Thyroid gland (tissue), 4 donors: Measurements from ENCODE around the gene TMEM158. TPM values are rescaled to one million over a fixed set of nuclear protein-coding genes. Genes with fewer than 3 reads are reported as not detected.

Source experiments
- DNase-seq, 2 donors: peaks; one replicate each; pipeline ENCODE4 v3.0.0-alpha.2; 2019
- H3K27ac ChIP-seq, 3 donors: fragments of 200-600 bp; sonication (generic); 1 replicate in 2 of 3; 2 replicates in 1 of 3; pipeline ENCODE4 v1.5.1; 2016 to 2019; ENCODE audit warnings: mild to moderate bottlenecking in 1 of 3, moderate library complexity in 1 of 3
- H3K27me3 ChIP-seq: fragments of 200-600 bp; sonication (generic); one replicate; pipeline ENCODE4 v1.5.1; 2019
- H3K36me3 ChIP-seq, 2 donors: fragments of 200-600 bp; sonication (generic); one replicate each; pipeline ENCODE4 v1.5.1; 2016 to 2019
- H3K4me1 ChIP-seq, 2 donors: fragments of 200-600 bp; sonication (generic); one replicate each; pipeline ENCODE4 v1.5.1; 2017 to 2019
- H3K4me3 ChIP-seq, 3 donors: fragments of 200-600 bp; sonication (generic); replicated peaks in 1 of 3; 1 replicate in 2 of 3; 2 replicates in 1 of 3; pipeline ENCODE4 v1.5.1; 2016; ENCODE audit warnings: mild to moderate bottlenecking in 1 of 3
- H3K9me3 ChIP-seq: fragments of 200-600 bp; sonication (generic); one replicate; pipeline ENCODE4 v1.5.1; 2017
- POLR2A ChIP-seq, 2 donors: fragments of 450-650 bp; IDR thresholded peaks; one replicate each; pipeline ENCODE4 v1.6.1; 2017; ENCODE audit warnings: antibody characterized with exemption in 2 of 2, mild to moderate bottlenecking in 2 of 2, moderate library complexity in 1 of 2
- WGBS, 2 donors: methylation state at CpG; one replicate each; pipeline ENCODE4 v1.1.5; 2017; 5-methylcytosine and 5-hydroxymethylcytosine counted together
- intact Hi-C: fragments of 100-400 bp; cut with DNase I; formaldehyde crosslinking; loops from one replicate; pipeline ENCODE4 v1.15.1; 2023
- total RNA-seq, 4 donors: library from RNA; depleted of rRNA; stranded (reverse); fragments of >200 nt; gene quantifications; one replicate each; pipeline ENCODE4 v1.2.3, GENCODE V29; 2016
- TF ChIP-seq, protein P1 (sequence below), 6 experiments: fragments of 200-600 bp in 3 of 6; fragments of 450-650 bp in 3 of 6; sonication (generic) in 3 of 6; IDR thresholded peaks; one replicate each; pipeline ENCODE4 v1.5.1; 2016 to 2019; ENCODE audit warnings: antibody characterized with exemption in 6 of 6, mild to moderate bottlenecking in 2 of 6, inconsistent platforms in 1 of 6, moderate library complexity in 1 of 6

TMEM158 gene
- total RNA-seq, 4 donors from 2014 or later = 0.40 to 0.78 TPM; not detected in 2

DNA sequence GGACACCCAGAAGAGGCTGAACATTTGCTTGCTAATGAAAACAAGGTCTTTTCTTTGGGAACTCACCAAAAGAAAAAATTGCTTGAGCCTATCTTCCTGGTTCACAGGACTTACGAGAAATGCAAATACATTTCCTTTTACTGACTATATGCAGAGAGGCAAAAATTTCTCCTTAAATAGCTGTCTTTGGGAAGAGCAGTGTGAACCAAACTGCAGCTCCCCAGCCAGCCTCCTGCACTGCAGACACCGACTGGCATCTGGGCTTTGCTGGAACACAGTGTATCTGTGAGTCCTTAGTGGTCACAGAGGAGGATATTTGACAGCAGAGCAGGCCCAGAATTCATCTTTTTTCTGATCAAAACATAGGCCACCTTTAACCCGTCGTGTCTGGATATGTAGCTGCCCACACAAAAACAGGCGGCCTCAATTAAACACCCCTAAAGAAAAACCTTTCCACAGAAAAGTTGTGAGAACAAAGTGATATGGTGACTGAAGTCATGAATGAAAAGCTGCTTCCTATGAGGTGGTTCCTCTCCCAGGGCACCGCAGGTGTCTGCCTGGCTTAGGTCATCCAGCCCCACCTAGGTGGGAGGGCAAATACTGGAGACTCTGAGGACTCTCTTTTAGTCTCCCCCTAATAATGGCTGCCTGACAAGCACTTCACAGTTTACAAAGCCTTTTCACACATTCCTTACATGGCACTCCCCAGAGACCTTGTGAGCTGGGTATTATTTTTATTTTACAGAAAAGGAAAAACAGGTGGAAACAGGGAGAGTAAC lies 46.1 kb upstream of the TMEM158 start:
- Histone ChIP-seq H3K9me3 (no peaks in the 10 kb centered on the region), H3K36me3 (no peaks in the 10 kb centered on the region), H3K4me1 (no peaks in the 10 kb centered on the region), H3K27ac (no peak overlapping the region), H3K4me3 (no peak overlapping the region), H3K27me3 (no peaks in the 10 kb centered on the region)
- TF ChIP-seq, protein P1, sequence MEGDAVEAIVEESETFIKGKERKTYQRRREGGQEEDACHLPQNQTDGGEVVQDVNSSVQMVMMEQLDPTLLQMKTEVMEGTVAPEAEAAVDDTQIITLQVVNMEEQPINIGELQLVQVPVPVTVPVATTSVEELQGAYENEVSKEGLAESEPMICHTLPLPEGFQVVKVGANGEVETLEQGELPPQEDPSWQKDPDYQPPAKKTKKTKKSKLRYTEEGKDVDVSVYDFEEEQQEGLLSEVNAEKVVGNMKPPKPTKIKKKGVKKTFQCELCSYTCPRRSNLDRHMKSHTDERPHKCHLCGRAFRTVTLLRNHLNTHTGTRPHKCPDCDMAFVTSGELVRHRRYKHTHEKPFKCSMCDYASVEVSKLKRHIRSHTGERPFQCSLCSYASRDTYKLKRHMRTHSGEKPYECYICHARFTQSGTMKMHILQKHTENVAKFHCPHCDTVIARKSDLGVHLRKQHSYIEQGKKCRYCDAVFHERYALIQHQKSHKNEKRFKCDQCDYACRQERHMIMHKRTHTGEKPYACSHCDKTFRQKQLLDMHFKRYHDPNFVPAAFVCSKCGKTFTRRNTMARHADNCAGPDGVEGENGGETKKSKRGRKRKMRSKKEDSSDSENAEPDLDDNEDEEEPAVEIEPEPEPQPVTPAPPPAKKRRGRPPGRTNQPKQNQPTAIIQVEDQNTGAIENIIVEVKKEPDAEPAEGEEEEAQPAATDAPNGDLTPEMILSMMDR (IDR thresholded peaks at IDR 0.05) = no peak
- TF ChIP-seq POLR2A (IDR thresholded peaks at IDR 0.05) = no peak
- intact Hi-C loops = no loop called here
- DNase-seq = no peak
- WGBS, 2 donors = 82 to 84% methylated on average over 6 of the region's 6 CpGs

DNA sequence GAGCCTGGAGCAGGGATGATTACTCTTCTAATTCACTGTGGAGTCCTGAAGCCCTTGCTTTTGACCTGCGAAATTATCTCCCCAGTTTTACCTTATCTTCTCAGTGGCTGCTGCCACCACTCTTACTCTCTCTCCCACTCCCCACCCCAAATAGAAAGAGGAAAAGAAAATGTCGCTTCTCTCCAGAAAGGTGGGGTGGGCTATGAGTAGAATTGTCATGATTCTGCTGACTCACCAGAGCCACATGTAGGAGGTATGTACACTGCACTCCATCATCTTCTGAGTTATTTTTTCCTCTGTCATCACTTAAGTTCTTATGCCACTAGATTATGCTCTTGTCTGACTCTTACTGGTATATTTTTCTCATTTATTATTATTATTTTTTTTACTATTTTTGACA lies 43.9 kb upstream of the TMEM158 start:
- no peaks in the 10 kb centered on the region for H3K27me3 ChIP-seq
- H3K36me3 ChIP-seq = no peaks in the 10 kb centered on the region
- no peak for DNase-seq
- H3K9me3 ChIP-seq = no peaks in the 10 kb centered on the region
- no peaks in the 10 kb centered on the region for H3K4me1 ChIP-seq
- no peak overlapping the region for H3K4me3 ChIP-seq
- TF ChIP-seq, protein P1 (IDR thresholded peaks at IDR 0.05) = no peak
- TF ChIP-seq POLR2A (IDR thresholded peaks at IDR 0.05) = no peak
- no peak overlapping the region for H3K27ac ChIP-seq
- intact Hi-C loops = no loop called here
- WGBS, 2 donors = 47 to 79% methylated on average over 2 of the region's 2 CpGs

DNA sequence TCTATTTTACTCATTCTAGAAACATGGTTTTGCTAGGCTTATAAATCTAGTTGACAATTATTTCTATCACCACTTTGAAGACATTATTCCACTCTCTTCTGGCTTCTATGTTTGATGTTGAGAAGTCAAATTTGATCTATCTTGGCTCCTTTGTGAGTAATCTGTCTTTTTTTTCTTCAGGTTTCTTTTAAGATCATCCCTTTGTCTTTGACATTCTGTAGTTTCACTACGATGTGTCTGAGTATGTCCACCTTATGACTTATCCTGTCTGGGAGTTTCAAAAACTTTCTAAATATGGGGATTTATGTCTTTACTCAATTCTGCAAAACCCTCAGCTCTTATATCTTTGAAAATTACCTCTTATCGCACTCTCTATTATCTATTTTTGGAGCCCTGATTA lies 41.0 kb upstream of the TMEM158 start:
- H3K4me1 ChIP-seq = no peaks in the 10 kb centered on the region
- 89 to 93% methylated on average over 2 of the region's 2 CpGs for WGBS, 2 donors
- H3K36me3 ChIP-seq = no peaks in the 10 kb centered on the region
- no peaks in the 10 kb centered on the region for H3K27me3 ChIP-seq
- no peaks in the 10 kb centered on the region for H3K9me3 ChIP-seq
- intact Hi-C loops = no loop called here
- DNase-seq = no peak
- H3K27ac ChIP-seq = no peak overlapping the region
- TF ChIP-seq, protein P1 (IDR thresholded peaks at IDR 0.05) = no peak
- no peak for TF ChIP-seq POLR2A (IDR thresholded peaks at IDR 0.05)
- H3K4me3 ChIP-seq = no peak overlapping the region

DNA sequence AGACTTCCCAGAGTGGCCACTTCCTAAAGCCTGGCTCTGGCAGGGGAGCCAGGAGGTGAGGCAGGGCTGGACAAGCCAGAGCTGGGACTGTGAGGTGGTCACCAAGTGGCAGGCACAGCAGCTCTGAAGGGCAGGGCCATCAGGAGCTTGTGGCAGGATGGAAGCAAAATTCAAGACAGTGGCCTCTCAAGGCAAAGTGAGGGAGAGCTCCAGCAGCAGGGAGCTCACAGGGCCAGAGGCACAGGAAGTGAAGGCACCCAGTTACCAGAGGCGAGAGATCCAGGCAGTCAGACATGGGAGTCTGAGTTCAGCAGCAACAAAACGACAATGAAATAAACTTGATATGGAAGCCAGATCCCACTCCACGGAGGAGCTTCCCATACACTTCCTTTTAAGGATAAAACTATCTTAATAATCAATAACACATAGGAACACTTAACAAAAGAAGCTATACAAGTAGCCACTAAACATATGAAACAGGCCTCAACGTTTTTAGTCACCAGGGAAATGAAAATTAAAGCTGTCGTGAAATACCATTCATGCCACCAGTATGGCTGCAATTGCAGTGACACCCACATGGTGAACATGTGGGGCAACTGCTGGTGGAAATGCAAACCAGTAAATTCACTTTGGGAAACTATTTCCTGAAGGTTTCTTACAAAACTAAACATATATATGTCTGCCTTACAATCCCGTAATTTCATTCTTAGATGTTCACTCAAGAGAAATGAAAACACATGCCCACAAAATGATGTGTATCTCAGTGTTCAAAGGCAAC lies 35.4 kb upstream of the TMEM158 start:
- H3K4me3 ChIP-seq = no peak overlapping the region
- no peaks in the 10 kb centered on the region for H3K9me3 ChIP-seq
- no peak for TF ChIP-seq POLR2A (IDR thresholded peaks at IDR 0.05)
- TF ChIP-seq, protein P1 (IDR thresholded peaks at IDR 0.05) = no peak
- no peaks in the 10 kb centered on the region for H3K27me3 ChIP-seq
- H3K27ac ChIP-seq = no peak overlapping the region
- H3K36me3 ChIP-seq = no peaks in the 10 kb centered on the region
- no peak for DNase-seq
- whole genome bisulfite sequencing, 2 donors = 62 to 71% methylated on average over 6 of the region's 6 CpGs
- intact Hi-C loops = no loop called here
- H3K4me1 ChIP-seq = no peaks in the 10 kb centered on the region

DNA sequence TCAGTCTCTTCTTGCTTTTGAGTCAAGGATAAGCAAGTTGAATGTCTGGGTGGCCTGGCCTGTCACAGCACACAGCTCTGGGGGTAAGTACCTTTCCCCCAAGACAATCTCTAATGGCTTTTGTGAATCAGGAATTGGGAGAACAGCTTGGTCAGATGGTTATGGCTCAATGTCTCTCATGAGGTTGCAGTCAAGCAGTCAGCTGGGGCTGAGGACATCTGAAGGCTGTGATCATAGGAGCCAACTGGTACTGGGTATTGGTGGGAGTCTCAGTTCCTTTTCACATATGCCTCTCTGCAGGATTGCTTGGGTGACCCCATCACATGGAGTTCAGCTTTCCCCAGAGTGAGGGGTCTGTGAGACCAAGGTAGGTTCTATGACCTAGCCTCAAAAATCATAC lies 33.0 kb upstream of the TMEM158 start:
- Histone ChIP-seq H3K4me1 (no peaks in the 10 kb centered on the region), H3K27me3 (no peaks in the 10 kb centered on the region), H3K9me3 (no peaks in the 10 kb centered on the region), H3K36me3 (no peaks in the 10 kb centered on the region), H3K4me3 (no peak overlapping the region), H3K27ac (no peak overlapping the region)
- no peak for DNase-seq
- TF ChIP-seq POLR2A (IDR thresholded peaks at IDR 0.05) = no peak
- TF ChIP-seq, protein P1 (IDR thresholded peaks at IDR 0.05) = no peak
- intact Hi-C loops = no loop called here
